Fibroblast of skin of back (primary cell): Measurements from ENCODE around the gene EFCAB5.
"Not testable (repeated sequence)": the region's sequence is repeated elsewhere in the genome, so short reads cannot be mapped to it uniquely, and the experiment has no call there.

Experiments
- DNase-seq: peaks from one replicate; pipeline ENCODE4 v3.0.0-alpha.2; 2013

Gene EFCAB5

GRCh38 chr17:30095507-30096244, 154.2 kb downstream of the EFCAB5 start:
- peak; percentile 79 for DNase-seq

GRCh38 chr17:30101686-30102390, 160.4 kb downstream of the EFCAB5 start:
- DNase-seq: peak; percentile 19

GRCh38 chr17:30103921-30104320, 162.5 kb downstream of the EFCAB5 start:
- DNase-seq: no peak

- DNase-seq: peak; percentile 74
These were observed 163.3 kb downstream of the EFCAB5 start for GRCh38 chr17:30104575-30105339.

- no peak for DNase-seq
These were observed 171.4 kb downstream of the EFCAB5 start for GRCh38 chr17:30112794-30113193.

DNA sequence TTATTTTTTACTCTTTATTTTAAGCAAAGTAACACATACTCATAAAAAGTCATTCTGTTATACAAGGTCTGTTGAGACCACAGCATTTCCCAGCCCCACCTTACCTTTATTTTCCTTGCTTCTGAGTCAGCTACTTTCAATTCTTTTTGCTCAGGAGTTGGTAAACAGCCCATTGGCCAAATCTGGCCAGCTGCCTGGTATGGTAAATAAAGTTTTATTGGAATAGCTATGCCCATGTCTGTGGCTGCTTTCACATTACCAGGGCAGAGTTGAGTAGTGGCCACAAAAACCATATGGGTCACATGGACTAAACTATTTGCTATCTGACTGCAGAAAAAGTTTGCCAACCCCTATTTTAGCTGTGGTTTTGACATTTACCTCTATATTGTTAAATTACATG, 171.8 kb downstream of the EFCAB5 start:
- no peak for DNase-seq

GRCh38 chr17:30116345-30116660, 174.9 kb downstream of the EFCAB5 start:
- no peak for DNase-seq

DNA sequence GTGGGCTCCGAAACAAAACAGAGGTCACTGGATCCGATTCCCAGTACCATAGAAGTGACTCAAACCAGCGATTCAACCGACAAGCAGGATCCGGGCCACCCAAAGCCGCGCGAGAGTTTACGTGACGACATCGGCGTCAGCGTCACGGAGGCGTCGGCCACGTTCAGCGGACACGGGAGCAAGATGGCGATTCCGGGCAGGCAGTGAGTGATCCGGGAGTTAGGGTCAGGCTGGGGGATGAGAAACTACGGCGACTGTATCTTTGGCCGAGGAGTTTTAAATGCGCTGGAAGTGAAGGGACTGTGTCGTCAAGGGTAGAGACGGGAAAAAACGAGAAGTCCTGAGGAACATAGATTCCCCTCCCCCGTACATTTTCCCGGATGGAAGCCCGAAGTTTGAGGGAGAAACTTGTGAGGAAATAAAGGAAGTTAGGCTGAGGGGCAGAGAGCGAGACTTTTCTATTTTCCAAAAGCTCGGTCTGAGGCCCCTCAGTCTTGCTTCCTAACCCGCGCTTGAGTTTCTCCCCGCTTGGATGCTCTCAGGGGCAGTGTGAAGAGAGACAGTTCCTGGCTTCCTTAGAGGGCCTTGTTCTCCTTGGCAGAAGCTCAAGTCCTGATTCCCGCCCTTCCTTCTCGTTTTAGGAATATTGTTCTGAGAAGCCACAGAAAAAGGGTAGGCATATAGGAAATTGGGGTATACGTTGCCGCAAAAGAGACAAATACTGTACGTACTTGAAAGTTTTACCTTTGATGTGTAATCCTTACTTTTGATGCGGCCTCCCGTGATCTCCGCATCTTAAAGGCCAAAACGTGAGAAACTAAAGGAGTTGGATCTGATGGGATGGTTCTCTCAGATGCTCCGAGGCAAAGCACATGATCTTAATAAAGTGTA, 175.5 kb downstream of the EFCAB5 start, which contains the start of gene NSRP1:
TSS of gene NSRP1 (plus strand) at position 156 of the 891 bp plus-strand sequence. CDS start at position 184, 28 bp downstream.
- DNase-seq: peak; percentile 96

GRCh38 chr17:30117675-30118081, 176.2 kb downstream of the EFCAB5 start:
- no peak for DNase-seq

DNA sequence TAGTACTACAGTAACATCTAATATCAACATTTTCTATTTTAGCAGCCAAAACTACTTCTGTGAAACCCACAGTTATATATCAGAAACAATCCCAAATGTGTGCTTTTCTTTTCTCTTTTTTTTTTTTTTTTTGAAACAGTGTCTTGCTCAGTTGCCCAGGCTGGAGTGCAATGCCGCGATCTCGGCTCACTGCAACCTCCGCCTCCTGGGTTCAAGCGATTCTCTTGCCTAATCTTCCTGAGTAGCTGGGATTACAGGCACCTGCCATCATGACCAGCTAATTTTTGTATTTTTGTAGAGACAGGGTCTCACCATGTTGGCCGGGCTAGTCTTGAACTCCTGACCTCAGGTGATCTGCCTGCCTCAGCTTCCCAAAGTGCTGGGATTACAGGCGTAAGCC, 177.2 kb downstream of the EFCAB5 start:
- not testable (repeated sequence) for DNase-seq

- no peak for DNase-seq
These were observed 182.9 kb downstream of the EFCAB5 start for GRCh38 chr17:30124273-30124796.

DNA sequence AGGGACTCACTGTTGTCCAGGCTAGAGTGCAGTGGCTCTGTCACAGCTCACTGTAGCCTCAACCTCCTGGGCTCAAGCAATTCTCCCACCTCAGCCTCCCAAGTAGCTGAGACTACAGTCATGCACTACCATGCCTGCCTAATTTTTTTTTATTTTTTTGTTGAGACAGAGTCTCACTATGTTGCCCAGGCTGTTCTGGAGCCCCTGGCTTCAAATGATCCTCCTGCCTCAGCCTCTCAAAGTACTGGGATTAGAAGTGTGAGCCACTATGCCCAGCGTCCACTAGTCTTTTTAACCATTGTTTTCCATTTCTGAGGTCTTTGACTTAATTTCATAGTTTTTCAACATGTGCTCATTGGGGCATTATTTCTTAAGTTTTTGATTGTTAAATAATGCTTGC, 188.7 kb downstream of the EFCAB5 start:
- DNase-seq: no peak

GRCh38 chr17:30132615-30133014, 191.2 kb downstream of the EFCAB5 start:
- no peak for DNase-seq

GRCh38 chr17:30133197-30133596, 191.8 kb downstream of the EFCAB5 start:
- no peak for DNase-seq

- no peak for DNase-seq
These were observed 193.1 kb downstream of the EFCAB5 start for GRCh38 chr17:30134551-30134950.

GRCh38 chr17:30137158-30137557, 195.7 kb downstream of the EFCAB5 start:
- no peak for DNase-seq

DNA sequence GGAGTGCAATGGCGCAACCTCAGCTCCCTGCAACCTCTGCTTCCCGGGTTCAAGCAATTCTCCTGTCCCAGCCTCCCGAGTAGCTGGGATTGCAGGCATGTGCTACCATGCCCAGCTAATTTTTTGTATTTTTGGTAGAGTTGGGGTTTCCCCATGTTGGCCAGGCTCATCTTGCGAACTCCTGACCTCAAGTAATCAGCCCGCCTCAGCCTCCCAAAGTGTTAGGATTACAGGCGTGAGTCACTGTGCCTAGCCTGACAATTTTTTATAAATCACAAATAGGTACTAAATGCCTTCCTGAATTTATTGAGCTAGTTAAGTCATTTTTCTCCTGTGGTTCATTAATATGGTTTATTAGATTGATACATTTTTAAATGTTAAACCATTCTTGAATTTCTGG, 206.4 kb downstream of the EFCAB5 start:
- DNase-seq: peak; percentile 2

DNA sequence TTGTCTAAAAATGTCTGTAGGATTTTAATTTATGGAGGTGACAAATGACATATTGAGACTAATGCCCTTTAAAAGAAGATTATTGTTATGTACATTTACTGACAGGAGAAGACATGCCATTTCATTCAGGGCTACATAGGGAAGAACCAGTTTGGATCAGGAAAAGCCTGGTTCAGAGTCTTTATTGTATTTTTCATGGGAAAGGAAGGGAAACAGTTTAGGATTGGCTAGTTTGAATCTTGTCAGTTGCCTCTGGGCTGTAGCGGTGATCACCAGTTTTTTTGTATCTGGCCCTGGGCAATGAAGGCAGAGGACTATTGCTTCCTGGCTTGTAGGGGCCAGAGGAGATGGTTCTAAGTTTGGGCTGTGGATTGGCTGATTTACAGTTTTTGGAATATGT, 206.9 kb downstream of the EFCAB5 start:
- no peak for DNase-seq

GRCh38 chr17:30151471-30151870, 210.0 kb downstream of the EFCAB5 start:
- DNase-seq: no peak

GRCh38 chr17:30153463-30153862, 212.0 kb downstream of the EFCAB5 start:
- DNase-seq: no peak

GRCh38 chr17:30155389-30155788, 214.0 kb downstream of the EFCAB5 start:
- DNase-seq: no peak
